Gastroesophageal sphincter (tissue), 4 donors: ENCODE results near the gene SYT7. TPM values are rescaled to one million over a fixed set of nuclear protein-coding genes. Genes with fewer than 3 reads are reported as not detected.

ENCODE experiments used
- ATAC-seq: fragments of 150-250 bp; one replicate; pipeline ENCODE4 v1.9.1; 2016; ENCODE audit warnings: mild to moderate bottlenecking, moderate library complexity
- H3K27ac ChIP-seq, 4 donors: fragments of 200-600 bp; sonication (generic) in 3 of 4; 1 replicate in 3 of 4; 2 replicates in 1 of 4; pipeline ENCODE4 v1.5.1; 2016 to 2019
- H3K27me3 ChIP-seq: fragments of 200-600 bp; sonication (generic); one replicate; pipeline ENCODE4 v1.5.1; 2019
- H3K36me3 ChIP-seq, 2 donors: fragments of 200-600 bp; sonication (generic); one replicate each; pipeline ENCODE4 v1.5.1; 2019; ENCODE audit warnings: control low read depth in 1 of 2
- H3K4me1 ChIP-seq, 3 donors: fragments of 200-600 bp; sonication (generic); 1 replicate in 2 of 3; 2 replicates in 1 of 3; pipeline ENCODE4 v1.5.1; 2016 to 2019; ENCODE audit warnings: control low read depth in 2 of 3
- H3K4me3 ChIP-seq, 2 donors: fragments of 200-600 bp; sonication (generic); one replicate each; pipeline ENCODE4 v1.5.1; 2019; ENCODE audit warnings: mild to moderate bottlenecking in 1 of 2, moderate library complexity in 1 of 2
- H3K9me3 ChIP-seq, 3 donors: fragments of 200-600 bp; sonication (generic); one replicate each; pipeline ENCODE4 v1.5.1; 2017 to 2019; ENCODE audit warnings: control low read depth in 2 of 3
- EP300 ChIP-seq: sonication (generic); formaldehyde crosslinking; IDR thresholded peaks from one replicate; pipeline ENCODE4 v1.6.1; 2017; ENCODE audit warnings: antibody characterized with exemption, mild to moderate bottlenecking
- POLR2A ChIP-seq, 2 donors: fragments of 450-650 bp; IDR thresholded peaks; one replicate each; pipeline ENCODE4 v1.6.1; 2017; ENCODE audit warnings: antibody characterized with exemption in 2 of 2, mild to moderate bottlenecking in 2 of 2, moderate library complexity in 1 of 2
- POLR2AphosphoS5 ChIP-seq: sonication (generic); formaldehyde crosslinking; IDR thresholded peaks from one replicate; pipeline ENCODE4 v1.6.1; 2017; ENCODE audit warnings: antibody characterized with exemption
- WGBS, 2 donors: methylation state at CpG; one replicate each; pipeline ENCODE4 v1.1.5; 2018; ENCODE audit warnings: low coverage in 1 of 2; 5-methylcytosine and 5-hydroxymethylcytosine counted together
- total RNA-seq, 4 donors: library from RNA; depleted of rRNA; stranded (reverse); fragments of >200 nt; gene quantifications; one replicate each; pipeline ENCODE4 v1.1.0, GENCODE V29; 2016
- TF ChIP-seq, protein P1 (sequence below), 4 experiments: fragments of 200-600 bp in 2 of 4; fragments of 450-650 bp in 2 of 4; sonication (generic) in 1 of 4; IDR thresholded peaks; one replicate each; pipeline ENCODE4 v1.5.1; 2017 to 2019; ENCODE audit warnings: antibody characterized with exemption in 4 of 4, mild to moderate bottlenecking in 2 of 4, moderate library complexity in 2 of 4

SYT7 gene
- total RNA-seq, 4 donors from 2014 or later, result 1.8 to 3.7 (median 3.1) TPM

DNA sequence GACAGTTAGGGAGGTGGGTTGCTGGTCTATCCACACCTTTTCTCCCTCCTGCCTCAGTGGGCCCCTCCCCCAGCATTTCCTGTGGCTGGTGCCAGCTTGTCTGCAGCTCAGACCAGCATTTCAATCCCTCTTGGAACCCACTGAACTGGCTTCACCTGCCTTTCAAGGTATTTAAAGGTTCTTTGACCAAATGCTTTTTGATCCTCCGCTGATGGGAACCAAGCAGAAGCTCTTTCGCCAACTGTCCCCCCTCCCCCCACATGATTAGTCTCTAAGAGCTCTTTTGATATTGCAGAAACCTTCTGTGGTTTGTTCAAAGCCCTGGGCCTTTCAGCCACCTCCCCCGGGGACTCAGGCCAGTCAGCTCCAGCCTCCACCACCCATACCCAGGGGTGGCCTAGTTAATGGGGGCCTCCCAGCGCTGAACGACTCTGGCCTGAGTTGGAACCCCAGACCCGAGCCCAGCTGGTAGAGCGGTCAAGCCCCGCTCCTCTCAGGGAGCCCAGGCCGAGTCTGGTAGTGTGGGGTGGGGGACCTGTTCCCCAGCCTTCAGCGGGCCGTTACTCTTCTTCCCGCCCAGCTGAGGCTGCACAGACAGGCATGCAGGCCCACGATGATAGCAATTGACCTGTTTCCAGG, 6.0 kb upstream of the SYT7 start:
- no peak for ATAC-seq
- Histone ChIP-seq H3K9me3 (no peaks in the 10 kb centered on the region), H3K4me3 (peak overlapping the region in 1 of 2 donors; percentile 61), H3K36me3 (no peaks in the 10 kb centered on the region), H3K4me1 (peaks cover 0 to 23% (median 11%) of the 10 kb centered on the region in 3 donors), H3K27ac (peak overlapping the region in 2 of 4 donors; percentile 61 to 73), H3K27me3 (peaks cover 8% of the 10 kb centered on the region)
- 67 to 100% methylated on average over 2 to 6 of the region's 13 CpGs for whole genome bisulfite sequencing, 2 donors
- no peak for TF ChIP-seq POLR2A (IDR thresholded peaks at IDR 0.05)
- TF ChIP-seq POLR2AphosphoS5, result no peak

DNA sequence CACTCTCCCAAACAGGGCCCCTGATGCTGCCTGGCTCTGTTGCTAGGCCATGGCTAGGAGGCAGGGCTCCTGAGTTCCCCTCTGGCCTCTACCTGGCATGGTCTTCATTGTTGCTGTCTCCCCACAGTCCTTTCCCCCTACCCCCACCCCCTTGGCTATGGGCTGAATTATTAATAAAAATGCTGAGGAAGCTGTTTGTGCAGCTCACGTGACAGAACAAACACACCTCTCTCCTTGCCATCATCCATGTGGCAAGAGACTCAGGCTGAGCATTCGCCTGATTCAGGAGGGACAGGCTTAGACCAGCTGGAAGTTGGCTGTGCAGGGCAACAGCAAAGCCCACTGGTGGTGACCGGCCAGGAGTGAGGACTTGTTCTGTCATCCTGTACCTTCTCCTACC, 4.2 kb upstream of the SYT7 start:
- Histone ChIP-seq H3K36me3 (no peaks in the 10 kb centered on the region), H3K9me3 (no peaks in the 10 kb centered on the region), H3K27me3 (peaks cover 14% of the 10 kb centered on the region), H3K4me1 (peaks cover 0 to 34% (median 20%) of the 10 kb centered on the region in 3 donors), H3K4me3 (no peak overlapping the region), H3K27ac (no peak overlapping the region)
- no CpG with 5 or more reads among the region's 3 CpGs for WGBS, 2 donors
- TF ChIP-seq EP300, result no peak
- TF ChIP-seq POLR2A (IDR thresholded peaks at IDR 0.05), result no peak
- no peak for TF ChIP-seq POLR2AphosphoS5
- TF ChIP-seq, protein P1, sequence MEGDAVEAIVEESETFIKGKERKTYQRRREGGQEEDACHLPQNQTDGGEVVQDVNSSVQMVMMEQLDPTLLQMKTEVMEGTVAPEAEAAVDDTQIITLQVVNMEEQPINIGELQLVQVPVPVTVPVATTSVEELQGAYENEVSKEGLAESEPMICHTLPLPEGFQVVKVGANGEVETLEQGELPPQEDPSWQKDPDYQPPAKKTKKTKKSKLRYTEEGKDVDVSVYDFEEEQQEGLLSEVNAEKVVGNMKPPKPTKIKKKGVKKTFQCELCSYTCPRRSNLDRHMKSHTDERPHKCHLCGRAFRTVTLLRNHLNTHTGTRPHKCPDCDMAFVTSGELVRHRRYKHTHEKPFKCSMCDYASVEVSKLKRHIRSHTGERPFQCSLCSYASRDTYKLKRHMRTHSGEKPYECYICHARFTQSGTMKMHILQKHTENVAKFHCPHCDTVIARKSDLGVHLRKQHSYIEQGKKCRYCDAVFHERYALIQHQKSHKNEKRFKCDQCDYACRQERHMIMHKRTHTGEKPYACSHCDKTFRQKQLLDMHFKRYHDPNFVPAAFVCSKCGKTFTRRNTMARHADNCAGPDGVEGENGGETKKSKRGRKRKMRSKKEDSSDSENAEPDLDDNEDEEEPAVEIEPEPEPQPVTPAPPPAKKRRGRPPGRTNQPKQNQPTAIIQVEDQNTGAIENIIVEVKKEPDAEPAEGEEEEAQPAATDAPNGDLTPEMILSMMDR (IDR thresholded peaks at IDR 0.05), result no peak
- ATAC-seq, result no peak

DNA sequence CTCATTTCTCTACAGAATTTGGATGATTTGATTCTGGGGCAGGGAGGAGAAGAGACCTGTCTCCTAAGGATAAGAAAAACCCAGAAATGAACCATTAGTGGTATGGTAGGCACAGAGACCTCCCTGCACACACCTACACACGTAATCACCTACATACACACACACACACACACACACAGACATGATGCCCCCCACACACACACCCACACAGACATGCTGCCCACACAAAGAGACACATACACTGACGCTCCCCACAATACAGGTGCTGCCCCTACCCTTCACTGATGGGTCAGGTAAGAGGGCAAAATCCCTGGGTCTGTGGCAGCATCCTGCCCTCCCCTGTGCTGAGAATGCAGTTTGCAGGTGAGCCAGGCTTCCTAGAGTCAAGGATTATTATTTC, 1.1 kb upstream of the SYT7 start:
- H3K4me1 ChIP-seq, result peaks cover 0 to 18% (median 14%) of the 10 kb centered on the region in 3 donors
- ATAC-seq, result no peak
- no peak overlapping the region for H3K27ac ChIP-seq
- no peak overlapping the region for H3K4me3 ChIP-seq
- H3K36me3 ChIP-seq, result no peaks in the 10 kb centered on the region
- peaks cover 38% of the 10 kb centered on the region for H3K27me3 ChIP-seq
- TF ChIP-seq, protein P1 (IDR thresholded peaks at IDR 0.05), result no peak
- TF ChIP-seq EP300 (no peak), POLR2A (IDR thresholded peaks at IDR 0.05) (no peak), POLR2AphosphoS5 (no peak)
- H3K9me3 ChIP-seq, result no peaks in the 10 kb centered on the region
- 0 to 50% methylated on average over 1 to 2 of the region's 2 CpGs for WGBS, 2 donors

DNA sequence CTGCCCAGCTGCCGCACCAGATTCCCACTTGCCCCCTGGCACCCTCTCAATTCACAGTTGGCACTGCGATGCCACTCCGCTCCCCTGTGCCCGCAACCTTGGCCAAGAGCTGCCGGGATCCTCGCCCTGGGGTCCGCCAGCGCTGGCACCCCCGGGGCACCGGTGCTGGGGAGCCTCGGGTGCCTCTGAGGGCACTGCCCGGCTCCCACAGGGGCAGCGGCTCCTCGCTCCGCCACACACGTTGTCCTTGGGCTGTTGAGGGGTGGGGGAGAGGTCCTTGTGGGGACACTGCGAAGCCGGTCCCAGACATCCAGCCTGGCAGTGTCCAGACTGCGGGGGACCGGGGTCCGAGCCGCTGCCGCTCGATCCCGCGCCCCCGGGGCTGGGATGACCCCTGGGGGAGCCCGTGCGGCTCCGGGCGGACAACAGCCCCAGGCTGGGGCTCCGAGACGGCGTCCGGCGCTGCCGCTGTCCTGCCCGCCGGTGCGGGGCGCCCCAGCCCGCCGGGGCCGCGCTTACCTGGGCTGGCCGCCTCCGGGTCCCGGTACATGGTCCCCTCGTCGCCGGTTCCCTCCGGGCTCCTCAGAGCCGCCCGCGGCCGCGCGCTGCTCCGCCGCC, 496 bp downstream of the SYT7 start:
- TF ChIP-seq EP300 (no peak), POLR2AphosphoS5 (no peak), POLR2A (IDR thresholded peaks at IDR 0.05) (no peak)
- TF ChIP-seq, protein P1 (IDR thresholded peaks at IDR 0.05), result peak in 1 of 4 experiments; percentile 27
- H3K36me3 ChIP-seq, result no peaks in the 10 kb centered on the region
- peak; percentile 1 for ATAC-seq
- WGBS, 2 donors, result 0% methylated on average over 2 of the region's 60 CpGs; no CpG with 5 or more reads in 1 of the 2 donors
- no peaks in the 10 kb centered on the region for H3K9me3 ChIP-seq
- peaks cover 0 to 16% (median 14%) of the 10 kb centered on the region in 3 donors for H3K4me1 ChIP-seq
- H3K4me3 ChIP-seq, result peak overlapping the region; percentile 7 to 59
- peak overlapping the region in 1 of 4 donors; percentile 34 for H3K27ac ChIP-seq
- peaks cover 38% of the 10 kb centered on the region for H3K27me3 ChIP-seq

DNA sequence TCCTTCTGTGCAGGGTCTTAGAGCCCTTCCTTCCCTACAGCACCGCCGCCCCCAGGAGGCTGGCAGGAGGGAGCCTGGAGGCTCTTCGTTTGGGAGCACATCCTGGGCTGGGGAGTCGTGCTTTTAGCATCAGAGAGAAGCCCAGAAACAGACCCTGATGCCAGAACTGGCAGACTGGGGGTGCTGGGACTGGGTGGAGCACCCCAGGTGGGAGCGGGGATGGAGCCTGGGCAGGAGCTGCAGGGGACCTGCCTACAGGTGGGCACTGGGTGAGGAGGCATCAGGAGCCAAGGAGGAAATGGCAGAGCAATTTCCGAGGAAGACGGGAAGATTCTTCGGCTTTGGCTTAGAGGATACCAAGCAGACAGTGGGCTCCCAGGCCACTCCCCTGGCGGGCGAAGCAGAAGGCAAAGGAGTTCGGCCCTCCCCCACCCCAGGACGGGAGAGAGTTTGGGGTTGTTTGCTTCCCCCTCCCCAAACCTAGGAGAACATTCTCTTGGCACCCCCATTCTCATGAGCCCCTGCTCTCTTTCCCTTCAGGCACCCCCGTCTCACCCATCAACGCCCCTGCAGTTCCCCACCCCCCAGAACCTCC, 1.1 kb downstream of the SYT7 start:
- peaks cover 38% of the 10 kb centered on the region for H3K27me3 ChIP-seq
- H3K9me3 ChIP-seq, result no peaks in the 10 kb centered on the region
- TF ChIP-seq, protein P1 (IDR thresholded peaks at IDR 0.05), result no peak
- no peak for TF ChIP-seq POLR2A (IDR thresholded peaks at IDR 0.05)
- no peak for TF ChIP-seq POLR2AphosphoS5
- TF ChIP-seq EP300, result no peak
- no peak overlapping the region for H3K27ac ChIP-seq
- 11 to 31% methylated on average over 7 to 9 of the region's 14 CpGs for WGBS, 2 donors
- no peak for ATAC-seq
- peaks cover 0 to 16% (median 14%) of the 10 kb centered on the region in 3 donors for H3K4me1 ChIP-seq
- no peaks in the 10 kb centered on the region for H3K36me3 ChIP-seq
- H3K4me3 ChIP-seq, result peak overlapping the region in 1 of 2 donors; percentile 59
